HepG2 (cell line): ENCODE measurements around the gene DNAH8. TPM values are rescaled to one million over a fixed set of nuclear protein-coding genes. Genes with fewer than 3 reads are reported as not detected.
A peak's percentile ranks its signal among the peaks of the same experiment; 100 is the strongest.

ENCODE experiments used
- ATAC-seq: fragments of 200-7000 bp; cut with Tn5 transposase; 3 replicates; pipeline ENCODE4 v1.9.1; 2020; ENCODE audit warnings: mild to moderate bottlenecking, moderate library complexity
- BruUV-seq: library from RNA; stranded (reverse); fragments of 400-500 nt; replicated peaks from 2 replicates; lab custom pipeline; 2021; lab: Mats Ljungman, UMichigan
- CTCF ChIA-PET: fragments of 300-600 bp; formaldehyde crosslinking; extraction: SDS; loops from one replicate; lab custom pipeline; 2021; ENCODE audit warnings: low total read pairs, inconsistent platforms, low intra/inter-chr PET ratio; lab: Yijun Ruan, JAX
- POLR2A ChIA-PET: fragments of 350-600 bp; sonication (Branson Sonifier 250); formaldehyde crosslinking; loops from one replicate; lab custom pipeline; 2020; ENCODE audit warnings: antibody characterized with exemption, inconsistent platforms; lab: Yijun Ruan, JAX
- DNase-seq: peaks from one replicate; pipeline ENCODE4 v3.0.0-alpha.2; 2015; ENCODE audit warnings: low spot score
- FAIRE-seq: peaks from 3 replicates; lab custom pipeline; 2011; peaks lifted over from hg19 to GRCh38; lab: Jason Lieb, UNC
- H2AFZ ChIP-seq: one replicate; pipeline ENCODE4 v1.6.1; 2011; ENCODE audit warnings: low read length, inconsistent platforms
- H3K27ac ChIP-seq: fragments of 300-600 bp; 3 replicates; pipeline ENCODE4 v1.8.0; 2011; ENCODE audit warnings: mixed run types, mild to moderate bottlenecking, mixed read lengths, low read length, inconsistent platforms; ENCODE audit not compliant: insufficient read depth; ENCODE audit errors: extremely low read length
- H3K27me3 ChIP-seq, 2 experiments: fragments of 200-600 bp in 1 of 2; 2 replicates in 1 of 2; 3 replicates in 1 of 2; pipeline versions ENCODE4 v1.6.0 to v1.8.0; 2011; ENCODE audit warnings: low read length in 2 of 2, mild to moderate bottlenecking in 2 of 2, moderate library complexity in 2 of 2, inconsistent platforms in 1 of 2; ENCODE audit not compliant: insufficient read depth in 2 of 2, control insufficient read depth in 1 of 2
- H3K36me3 ChIP-seq, 2 experiments: fragments of 200-600 bp in 1 of 2; replicated peaks in 1 of 2; 2 replicates in 1 of 2; 3 replicates in 1 of 2; pipeline versions ENCODE4 v1.5.1 to v1.8.0; 2011; ENCODE audit warnings: low read length in 2 of 2, inconsistent platforms in 1 of 2; ENCODE audit not compliant: insufficient read depth in 2 of 2, control insufficient read depth in 1 of 2
- H3K4me1 ChIP-seq: 2 replicates; pipeline ENCODE4 v1.5.1; 2012; ENCODE audit warnings: low read length, inconsistent platforms; ENCODE audit not compliant: insufficient read depth
- H3K4me2 ChIP-seq: 2 replicates; pipeline ENCODE4 v1.6.0; 2011; ENCODE audit warnings: low read depth, low read length, inconsistent platforms
- H3K4me3 ChIP-seq, 3 experiments: fragments of 200-600 bp in 1 of 3; sonication (generic), shearing (Covaris generic) in 1 of 3; replicated peaks in 1 of 3; 2 replicates each; pipeline ENCODE4 v1.5.1; 2011 to 2016; ENCODE audit warnings: low read length in 3 of 3, inconsistent platforms in 2 of 3, low read depth in 2 of 3, mild to moderate bottlenecking in 2 of 3, control low read depth in 1 of 3, mixed read lengths in 1 of 3; ENCODE audit not compliant: insufficient read depth in 1 of 3
- H3K79me2 ChIP-seq: one replicate; pipeline ENCODE4 v1.6.1; 2011; ENCODE audit warnings: low read length, inconsistent platforms; ENCODE audit not compliant: insufficient read depth
- H3K9ac ChIP-seq: 2 replicates; pipeline ENCODE4 v1.6.0; 2011; ENCODE audit warnings: mild to moderate bottlenecking, low read depth, low read length, inconsistent platforms; ENCODE audit not compliant: insufficient read depth
- H3K9me3 ChIP-seq: 2 replicates; pipeline ENCODE4 v1.5.1; 2012; ENCODE audit warnings: mild to moderate bottlenecking, low read length
- H4K20me1 ChIP-seq: 2 replicates; pipeline ENCODE4 v1.6.0; 2011; ENCODE audit warnings: inconsistent platforms, mild to moderate bottlenecking, low read length, moderate library complexity; ENCODE audit not compliant: insufficient read depth
- CTCF ChIP-seq: sonication (generic); formaldehyde crosslinking; IDR thresholded peaks from 2 replicates; pipeline ENCODE4 v1.5.0; 2020; ENCODE audit warnings: mild to moderate bottlenecking, missing genetic modification reagents, moderate library complexity
- KDM1A ChIP-seq: IDR thresholded peaks from 2 replicates; pipeline ENCODE4 v1.6.1; 2016; ENCODE audit warnings: missing compliant biosample characterization
- RAD21 ChIP-seq: fragments of 450-650 bp; formaldehyde crosslinking; IDR thresholded peaks from 2 replicates; pipeline ENCODE4 v1.5.0; 2020; ENCODE audit warnings: mild to moderate bottlenecking
- SMC3 ChIP-seq: IDR thresholded peaks from 2 replicates; pipeline ENCODE4 v1.6.1; 2011; ENCODE audit warnings: low read length, improper control_type of control experiment
- STAG1 ChIP-seq: sonication (generic); formaldehyde crosslinking; IDR thresholded peaks from 2 replicates; pipeline ENCODE4 v1.4.0; 2020; ENCODE audit warnings: missing genetic modification reagents
- ZNF382 ChIP-seq: sonication (generic); formaldehyde crosslinking; IDR thresholded peaks from 2 replicates; pipeline ENCODE4 v1.5.0; 2020; ENCODE audit warnings: missing genetic modification reagents, mild to moderate bottlenecking, borderline replicate concordance
- ZNF614 ChIP-seq: IDR thresholded peaks from 2 replicates; pipeline ENCODE4 v1.6.1; 2018; ENCODE audit warnings: missing biosample characterization, missing genetic modification reagents, inconsistent platforms, borderline replicate concordance
- WGBS: methylation state at CpG from one replicate; pipeline ENCODE4 v1.1.6; 2017; ENCODE audit warnings: low lambda C conversion rate; 5-methylcytosine and 5-hydroxymethylcytosine counted together
- in situ Hi-C: cut with HindIII; loops from 2 replicates; pipeline ENCODE4 v1.10.0; 2017; ENCODE audit warnings: low pct_unique_long_range_greater_than_20kb; ENCODE audit not compliant: extremely low pct_ligation_motif_present
- intact Hi-C: fragments of 100-400 bp; cut with micrococcal nuclease; formaldehyde crosslinking; loops from one replicate; pipeline ENCODE4 v1.10.0; 2022; ENCODE audit not compliant: unreplicated experiment
- polyA plus RNA-seq, 8 experiments: library from polyadenylated mRNA; depleted of rRNA in 3 of 8; stranded (reverse) in 7 of 8; unstranded in 1 of 8; fragments of >200 nt; fragmentation: Illumina TruSeq in 4 of 8; extraction: Trizol in 4 of 8; gene quantifications; 2 replicates each; pipeline versions ENCODE4 v1.2.1 to v1.2.3, GENCODE V29; 2011 to 2016; ENCODE audit warnings: low read depth in 4 of 8, missing spikeins in 1 of 8, mixed read lengths in 1 of 8; ENCODE audit not compliant: insufficient read depth in 1 of 8
- total RNA-seq, 5 experiments: library from RNA; depleted of rRNA; stranded (reverse); fragments of >200 nt; fragmentation: Illumina TruSeq; extraction: Trizol; gene quantifications; 2 replicates each; pipeline ENCODE4 v1.2.3, GENCODE V29; 2016; ENCODE audit warnings: low read depth in 1 of 5

DNAH8 gene
- total and polyA plus RNA-seq, 2 of the 13 experiments (the other 11 are each of a cell fraction or from before 2014, with no cell fraction given), result not detected

- Histone ChIP-seq H4K20me1 (no peaks in the 10 kb centered on the region), H3K27me3 (no peaks in the 10 kb centered on the region), H3K9me3 (no peaks in the 10 kb centered on the region), H2AFZ (no peak overlapping the region), H3K36me3 (peaks cover 3 to 19% of the 10 kb centered on the region in 2 experiments; a peak in 3 of 5 replicates), H3K4me2 (no peak overlapping the region), H3K4me3 (no peak overlapping the region)
- WGBS, result 0% methylated on average over 2 of the region's 2 CpGs
- POLR2A ChIA-PET, result no interaction called here
- ATAC-seq, result peak; percentile 91
- CTCF ChIA-PET, result interaction anchor here (0.7 kb wide), 1 partner anchor 178 kb away, joined by 3 read pairs; no protein-coding TSS in a partner anchor
- TF ChIP-seq SMC3 (peak; percentile 29; the same call in 1 of the 2 replicates), CTCF (peak; percentile 71), STAG1 (CRISPR knock-in tag) (peak; percentile 63), ZNF614 (CRISPR knock-in tag) (no peak), ZNF382 (no peak), RAD21 (CRISPR knock-in tag) (peak; percentile 32; the same call in 1 of the 2 replicates), KDM1A (CRISPR knock-in tag) (no peak)
- TF ChIP-seq, all 625 proteins: peak for 4
- no TSS peak for BruUV-seq
- DNase-seq (peak; percentile 43), FAIRE-seq (peak; percentile 65)
- intact Hi-C loops, result loop anchor here (5.0 kb wide), 1 partner anchor 180 kb away; no protein-coding TSS in a partner anchor
- no peak overlapping the region for H3K9ac ChIP-seq
- H3K4me1 ChIP-seq, result no peaks in the 10 kb centered on the region
- no peak overlapping the region for H3K27ac ChIP-seq
- in situ Hi-C loops, result no loop called here
- no peaks in the 10 kb centered on the region for H3K79me2 ChIP-seq
These were observed 43.1 kb upstream of the DNAH8 start for GRCh38 chr6:38671885-38672467.
